Measurements from ENCODE around the gene LPP. TPM values are rescaled to one million over a fixed set of nuclear protein-coding genes. Genes with fewer than 3 reads are reported as not detected.

LPP gene
- total RNA-seq, 1 donor from 2014 or later, result 62.1 TPM

- no peak for DNase-seq
Observed at GRCh38 chr3:188198001-188198400, 44.0 kb downstream of the LPP start.

DNA sequence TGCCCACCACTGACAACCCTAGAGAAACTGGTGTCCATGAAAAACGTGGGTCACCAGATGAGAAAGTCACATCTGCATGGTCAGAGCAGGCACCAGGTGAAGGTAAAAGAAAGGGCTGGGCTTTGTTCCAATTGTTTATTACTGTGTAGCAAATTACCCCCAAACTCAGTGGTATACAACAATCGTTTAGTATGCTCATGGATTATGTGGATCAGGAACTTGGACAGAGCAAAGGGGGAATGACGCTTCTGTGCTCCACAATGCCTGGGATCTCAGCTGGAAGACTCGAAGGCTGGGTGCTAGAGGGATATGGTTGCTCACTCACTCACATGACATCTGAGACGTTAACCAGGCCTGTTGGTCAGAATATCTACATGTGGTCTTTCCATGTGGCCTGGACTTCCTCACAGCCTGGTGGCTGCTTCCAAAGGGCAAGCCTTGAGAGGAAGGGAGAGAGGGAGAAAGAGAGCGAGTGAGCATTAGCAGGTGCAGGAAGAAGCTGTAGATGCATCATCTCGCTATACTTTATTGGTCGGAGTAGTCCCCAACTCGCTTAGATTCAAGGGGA lies 44.9 kb downstream of the LPP start:
- DNase-seq, result no peak

DNA sequence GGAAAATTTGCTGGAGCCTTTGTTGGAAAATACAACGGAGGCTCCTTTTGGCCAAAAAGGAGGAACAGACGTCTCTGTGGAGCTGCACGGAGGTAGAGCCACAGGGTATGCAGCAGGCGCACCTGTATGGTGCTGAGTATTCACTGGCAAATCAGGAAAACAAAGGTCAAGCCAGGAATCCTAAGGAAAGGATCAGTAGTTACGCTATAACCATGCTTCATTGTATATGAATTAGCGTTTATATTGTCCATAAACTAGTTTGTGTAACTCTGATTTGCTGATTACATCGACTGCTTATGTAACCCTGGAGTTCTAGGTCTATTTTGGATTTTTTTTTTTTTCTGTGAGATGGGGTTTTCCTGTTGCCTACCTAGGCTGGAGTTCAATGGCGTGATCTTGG lies 45.4 kb downstream of the LPP start:
- no peak for DNase-seq

DNA sequence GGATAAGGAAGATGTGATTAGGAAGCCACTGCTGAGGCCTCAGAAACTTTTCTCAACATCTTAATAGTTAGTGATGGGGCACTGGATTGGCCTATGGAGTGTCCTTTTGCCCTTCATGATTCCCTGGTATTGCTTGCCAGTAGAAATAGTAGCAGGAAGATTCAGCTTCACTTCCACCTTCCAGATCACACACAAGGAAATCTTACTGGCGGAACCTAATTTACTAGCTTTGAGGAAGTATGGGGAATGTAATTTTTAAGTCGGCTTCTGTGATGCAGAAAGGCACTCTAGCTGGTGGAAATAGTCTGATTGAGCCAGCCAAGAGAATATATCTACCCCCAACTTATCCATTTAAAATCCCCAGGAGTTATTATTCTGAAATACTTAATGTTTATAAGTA lies 46.5 kb downstream of the LPP start:
- no peak for DNase-seq

DNA sequence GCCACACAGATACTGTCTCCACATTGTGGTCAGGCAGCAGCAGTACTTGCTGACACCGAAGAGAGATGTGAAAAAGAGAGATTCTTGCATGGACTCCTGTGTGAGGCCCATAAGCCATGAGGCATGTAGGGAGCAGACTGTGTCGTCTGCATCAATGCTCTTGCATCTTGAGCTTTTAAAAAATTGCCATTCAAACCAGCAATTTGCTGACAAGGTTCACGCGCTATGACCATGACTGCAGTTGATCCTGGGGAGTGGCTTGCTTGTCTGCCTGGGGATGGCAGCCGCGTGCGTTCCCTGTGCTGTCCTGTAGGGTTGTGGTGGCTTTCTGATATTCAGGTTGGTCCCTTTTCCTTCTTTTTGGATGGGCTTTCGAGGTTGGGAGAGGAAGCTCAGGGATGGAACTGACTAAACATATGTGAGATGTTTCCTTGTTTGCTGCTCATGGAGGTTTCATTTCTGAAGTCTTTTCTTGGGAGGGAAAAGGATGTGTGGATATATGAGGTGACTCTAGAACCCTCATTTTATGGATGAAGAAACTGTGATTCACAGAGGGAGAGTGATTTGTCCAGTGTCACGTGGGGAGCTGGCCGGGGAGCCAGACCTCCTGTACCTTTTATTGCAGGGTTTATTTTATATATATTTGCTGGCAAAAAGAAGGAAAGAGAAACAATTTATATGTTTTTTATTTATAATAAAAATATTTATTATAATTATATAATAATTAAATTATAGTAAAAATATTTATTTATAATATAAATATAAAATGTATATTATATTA lies 48.6 kb downstream of the LPP start:
- no peak for DNase-seq

DNA sequence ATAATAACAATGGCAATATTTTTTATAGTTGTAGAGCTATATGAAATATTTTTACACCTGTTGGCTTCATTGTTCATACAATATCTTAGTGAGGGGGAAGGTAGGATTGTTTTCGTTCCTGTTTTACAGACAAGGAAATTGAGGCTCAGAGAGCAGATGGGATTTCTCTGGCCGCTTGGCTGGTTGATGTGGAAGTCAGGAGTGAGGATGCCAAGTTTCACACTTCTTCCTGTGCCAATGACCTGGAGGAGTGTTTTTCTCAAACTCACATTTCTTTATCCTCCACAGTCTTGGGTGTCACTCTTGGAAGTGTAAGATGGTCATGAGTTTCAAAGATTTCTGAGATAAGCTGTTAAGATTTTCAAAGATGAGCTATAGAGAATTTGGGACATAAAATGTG lies 50.6 kb downstream of the LPP start:
- no peak for DNase-seq

DNA sequence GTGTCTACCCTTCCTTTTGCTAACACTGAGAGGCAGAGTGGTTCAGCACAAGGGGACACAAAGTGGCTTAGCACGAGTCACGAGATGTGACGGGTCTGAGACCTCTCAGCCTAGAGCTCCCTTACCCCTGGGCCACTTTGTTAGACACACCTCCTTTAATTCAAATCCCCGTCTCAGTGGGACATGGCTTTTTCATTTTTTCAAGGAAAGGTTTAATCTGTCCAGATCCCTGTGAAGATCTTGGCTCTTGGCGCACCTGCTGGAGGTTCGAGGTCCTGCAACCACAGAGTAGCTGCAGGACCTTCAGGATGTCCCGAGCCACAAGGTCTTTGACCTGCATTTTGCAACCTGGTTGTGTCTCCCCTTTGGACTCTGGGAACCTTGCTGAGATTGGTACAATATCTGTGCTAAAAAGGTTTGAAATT lies 52.0 kb downstream of the LPP start:
- DNase-seq, result no peak

DNA sequence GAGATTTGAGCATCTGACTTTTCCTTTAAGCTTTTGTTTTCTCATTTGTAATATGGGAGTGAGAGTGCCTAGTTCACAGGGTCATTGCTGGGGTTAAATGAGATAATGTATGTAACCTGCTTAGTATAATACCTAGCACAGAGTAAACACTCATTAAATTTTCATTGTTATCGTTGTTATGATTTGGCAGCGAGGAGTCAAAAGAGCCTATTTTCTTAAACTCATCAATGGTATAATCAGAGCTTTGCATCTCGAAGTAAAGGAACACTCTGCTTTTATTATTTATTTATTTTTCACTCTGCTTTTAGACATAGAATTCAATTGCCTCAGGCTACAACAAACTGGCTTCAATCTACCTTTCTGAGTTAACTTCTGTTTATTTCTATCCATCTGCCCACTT lies 52.8 kb downstream of the LPP start:
- no peak for DNase-seq

GRCh38 chr3:188207941-188208515 lies 54.1 kb downstream of the LPP start:
- DNase-seq, result peak; percentile 52

- peak; percentile 74 for DNase-seq
Observed at GRCh38 chr3:188208516-188208981, 54.6 kb downstream of the LPP start.

- no peak for DNase-seq
Observed at GRCh38 chr3:188209034-188209433, 55.1 kb downstream of the LPP start.

- DNase-seq, result no peak
Observed at GRCh38 chr3:188209740-188210139, 55.8 kb downstream of the LPP start.

- DNase-seq, result no peak
Observed at GRCh38 chr3:188211476-188211875, 57.5 kb downstream of the LPP start.

DNA sequence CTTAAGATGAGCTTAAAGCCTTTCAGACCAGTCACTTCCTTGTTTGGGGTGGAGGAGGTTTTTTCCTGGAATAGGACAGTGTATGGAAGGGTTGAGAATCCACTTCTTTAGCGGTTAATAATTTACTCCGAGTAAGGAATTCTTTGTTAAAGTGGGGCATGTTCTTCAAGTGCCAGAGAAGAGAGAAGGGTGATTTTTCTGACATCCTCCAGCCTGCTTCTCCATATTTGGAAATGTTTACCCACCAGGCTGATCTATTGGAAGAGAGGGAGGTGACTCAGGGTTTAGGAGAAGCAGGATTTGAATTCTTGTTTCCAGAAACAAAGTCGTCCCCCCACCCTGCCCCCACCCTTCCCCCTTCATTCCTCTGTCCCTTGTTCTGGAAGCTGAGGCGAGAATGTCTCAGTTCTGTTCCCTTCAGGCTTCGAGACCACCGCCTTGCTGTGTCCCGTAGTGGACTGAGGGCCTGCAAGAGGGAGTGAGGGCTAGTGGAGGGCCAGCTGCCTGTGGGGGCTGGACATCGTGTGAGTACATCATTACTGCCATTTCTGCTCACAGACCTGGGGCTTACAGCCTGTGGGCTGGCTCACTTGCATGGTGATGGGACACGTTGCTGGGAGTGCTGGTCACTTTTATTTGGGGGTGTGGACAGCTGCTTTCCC lies 58.5 kb downstream of the LPP start:
- no peak for DNase-seq

GRCh38 chr3:188214442-188214841 lies 60.5 kb downstream of the LPP start:
- DNase-seq, result no peak

- no peak for DNase-seq
Observed at GRCh38 chr3:188215129-188215528, 61.2 kb downstream of the LPP start.

GRCh38 chr3:188217011-188217463 lies 63.1 kb downstream of the LPP start:
- no peak for DNase-seq

GRCh38 chr3:188217726-188218125 lies 63.8 kb downstream of the LPP start:
- no peak for DNase-seq

DNA sequence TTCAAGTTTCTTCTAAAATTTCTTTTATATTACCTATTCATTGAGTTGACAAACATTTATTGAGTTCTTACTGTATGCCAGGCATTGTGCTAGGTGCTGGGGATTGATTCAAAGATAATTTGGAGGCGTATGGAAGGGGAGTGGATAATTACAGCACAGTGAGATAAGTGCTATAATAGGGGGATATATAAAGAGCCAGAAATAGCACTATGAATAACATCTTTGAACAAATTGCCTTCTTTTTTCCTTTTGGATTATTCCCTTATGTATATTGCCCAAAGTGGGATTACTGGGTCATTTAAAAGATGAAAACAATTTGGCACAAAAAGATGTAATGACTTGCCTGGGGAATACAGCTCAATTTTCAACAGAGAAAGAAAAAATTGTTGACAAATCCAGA lies 64.6 kb downstream of the LPP start:
- DNase-seq, result no peak

GRCh38 chr3:188219147-188219546 lies 65.2 kb downstream of the LPP start:
- DNase-seq, result no peak

DNA sequence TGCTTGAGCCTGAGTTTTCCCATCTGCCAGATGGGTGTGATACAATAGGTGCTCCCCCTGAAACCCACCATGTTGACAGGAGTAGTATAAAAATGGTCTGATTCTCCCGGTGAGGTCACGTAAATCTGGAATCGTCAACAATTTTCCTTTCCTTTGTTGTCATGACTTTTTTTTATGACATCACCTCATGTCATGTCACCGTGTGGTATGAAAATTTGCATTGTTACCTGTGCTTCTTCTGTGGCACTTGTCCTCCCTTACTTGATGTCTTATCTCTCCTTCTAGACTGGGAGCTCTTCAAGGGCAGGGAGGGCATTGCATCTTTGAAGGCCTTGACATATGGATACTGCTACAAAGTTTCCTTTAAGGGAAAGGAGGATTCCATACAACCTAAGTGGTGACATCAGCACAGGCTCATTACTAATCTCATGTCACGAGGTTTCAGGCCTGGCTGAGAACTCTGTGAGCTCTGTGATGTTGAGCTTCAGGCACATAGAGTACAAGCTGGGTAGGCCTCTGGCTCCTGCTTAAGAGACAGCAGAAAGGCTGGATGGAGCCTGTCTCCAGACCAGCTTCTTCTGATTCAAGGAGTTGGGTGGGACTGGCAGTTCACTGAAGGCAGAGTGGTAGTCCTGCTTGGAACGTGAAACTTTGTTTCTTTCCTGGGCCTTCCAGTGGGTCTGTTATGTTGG lies 66.3 kb downstream of the LPP start:
- DNase-seq, result no peak
